ENCODE measurements around the gene PQBP1. TPM values are rescaled to one million over a fixed set of nuclear protein-coding genes. Genes with fewer than 3 reads are reported as not detected.
"Not testable (repeated sequence)": the region's sequence is repeated elsewhere in the genome, so short reads cannot be mapped to it uniquely, and the experiment has no call there.

PQBP1 gene
- total RNA-seq, 4 donors from 2014 or later: 61.3 to 90.4 (median 67.8) TPM

- no peak overlapping the region for H3K27ac ChIP-seq
- intact Hi-C loops (cut with DNase I; ENCODE audit: low total_unique reads): no loop called here
- no peaks in the 10 kb centered on the region for H3K4me1 ChIP-seq
- no peak overlapping the region for H3K4me3 ChIP-seq
- DNase-seq: no peak
- no peak for TF ChIP-seq POLR2A (IDR thresholded peaks at IDR 0.05)
- TF ChIP-seq CTCF (IDR thresholded peaks at IDR 0.05 in 4 of 5, conservative IDR thresholded peaks at IDR 0.05 in 1 of 5): no peak
- H3K36me3 ChIP-seq: no peaks in the 10 kb centered on the region
- H3K27me3 ChIP-seq: peaks cover 0 to 5% (median 0%) of the 10 kb centered on the region in 3 donors
- ATAC-seq: no peak
- H3K9me3 ChIP-seq: no peaks in the 10 kb centered on the region
- in situ Hi-C loops (cut with MboI; ENCODE audit: low sequenced_read_pairs in 4 of 4): no loop called here
Observed at GRCh38 chrX:48854898-48855297, 42.8 kb upstream of the PQBP1 start.

GRCh38 chrX:48864210-48864609, 33.5 kb upstream of the PQBP1 start:
- no peak for DNase-seq
- TF ChIP-seq POLR2A (IDR thresholded peaks at IDR 0.05) (no peak), CTCF (IDR thresholded peaks at IDR 0.05 in 4 of 5, conservative IDR thresholded peaks at IDR 0.05 in 1 of 5) (no peak)
- in situ Hi-C loops (cut with MboI; ENCODE audit: low sequenced_read_pairs in 4 of 4) (no loop called here), intact Hi-C loops (cut with DNase I; ENCODE audit: low total_unique reads) (no loop called here)
- no peaks in the 10 kb centered on the region for H3K36me3 ChIP-seq
- ATAC-seq: no peak
- H3K9me3 ChIP-seq: no peaks in the 10 kb centered on the region
- H3K27ac ChIP-seq: no peak overlapping the region
- no peaks in the 10 kb centered on the region for H3K4me1 ChIP-seq
- no peaks in the 10 kb centered on the region for H3K27me3 ChIP-seq
- no peak overlapping the region for H3K4me3 ChIP-seq

- H3K4me3 ChIP-seq; DNase-seq; ATAC-seq; in situ Hi-C loops (cut with MboI; ENCODE audit: low sequenced_read_pairs in 4 of 4); intact Hi-C loops (cut with DNase I; ENCODE audit: low total_unique reads); H3K27ac ChIP-seq; H3K36me3 ChIP-seq; H3K9me3 ChIP-seq; H3K27me3 ChIP-seq; H3K4me1 ChIP-seq: not testable (repeated sequence)
Observed at GRCh38 chrX:48872017-48872416, 25.7 kb upstream of the PQBP1 start.

GRCh38 chrX:48876944-48877343, 20.8 kb upstream of the PQBP1 start:
- H3K4me1 ChIP-seq; H3K27me3 ChIP-seq; H3K27ac ChIP-seq; DNase-seq; H3K9me3 ChIP-seq; intact Hi-C loops (cut with DNase I; ENCODE audit: low total_unique reads); in situ Hi-C loops (cut with MboI; ENCODE audit: low sequenced_read_pairs in 4 of 4); H3K36me3 ChIP-seq; ATAC-seq; H3K4me3 ChIP-seq: not testable (repeated sequence)

GRCh38 chrX:48883729-48884128, 14.0 kb upstream of the PQBP1 start:
- Histone ChIP-seq H3K27ac (no peak overlapping the region), H3K9me3 (no peaks in the 10 kb centered on the region), H3K4me1 (no peaks in the 10 kb centered on the region), H3K36me3 (no peaks in the 10 kb centered on the region), H3K4me3 (no peak overlapping the region), H3K27me3 (no peaks in the 10 kb centered on the region)
- DNase-seq (no peak), ATAC-seq (no peak)
- TF ChIP-seq CTCF (IDR thresholded peaks at IDR 0.05 in 4 of 5, conservative IDR thresholded peaks at IDR 0.05 in 1 of 5) (no peak), POLR2A (IDR thresholded peaks at IDR 0.05) (no peak)
- in situ Hi-C loops (cut with MboI; ENCODE audit: low sequenced_read_pairs in 4 of 4): no loop called here
- intact Hi-C loops (cut with DNase I; ENCODE audit: low total_unique reads): no loop called here

GRCh38 chrX:48886586-48886985, 11.1 kb upstream of the PQBP1 start:
- H3K27ac ChIP-seq; H3K9me3 ChIP-seq; intact Hi-C loops (cut with DNase I; ENCODE audit: low total_unique reads); H3K36me3 ChIP-seq; H3K27me3 ChIP-seq; ATAC-seq; H3K4me1 ChIP-seq; DNase-seq; H3K4me3 ChIP-seq; in situ Hi-C loops (cut with MboI; ENCODE audit: low sequenced_read_pairs in 4 of 4): not testable (repeated sequence)
